ENCODE measurements around the gene ARCN1.

DNA sequence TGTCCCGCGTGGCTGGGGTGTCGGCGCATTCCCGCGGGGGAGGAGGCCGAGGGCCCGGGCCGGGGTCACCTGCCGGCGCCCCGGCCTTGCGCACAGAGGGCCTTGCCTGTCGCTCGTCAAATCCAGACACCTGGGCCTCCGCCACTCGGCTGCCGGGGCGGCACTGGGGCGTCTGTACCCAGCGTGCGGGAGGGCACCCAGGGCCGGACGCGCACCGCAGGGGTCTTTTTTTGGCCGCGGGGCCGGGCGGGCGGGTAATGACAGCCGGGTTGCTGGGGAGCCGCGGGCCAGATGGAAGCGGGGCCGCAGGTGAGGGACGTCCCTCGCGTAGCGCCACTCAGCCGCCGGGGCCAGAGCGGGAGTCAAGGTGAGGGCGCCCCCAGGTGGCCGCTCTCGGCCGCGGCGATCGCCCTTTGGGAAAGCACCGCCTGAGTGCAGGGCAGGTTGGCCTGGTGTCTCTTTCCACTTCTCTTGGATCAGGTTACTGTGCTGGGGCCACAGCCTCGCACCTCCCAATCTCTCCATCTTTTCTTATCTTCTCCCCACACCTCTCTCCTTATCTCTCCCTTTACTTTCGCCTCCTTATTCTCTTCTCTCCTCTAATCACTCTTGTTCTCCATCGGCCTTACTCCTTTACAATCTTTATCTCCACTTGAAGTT is 38.7 kb downstream of the ARCN1 start:
- TF ChIP-seq POLR2AphosphoS5 (IDR thresholded peaks at IDR 0.05; ENCODE audit: insufficient read depth, low read depth, low read length) (peak; percentile 54), POLR2A (IDR thresholded peaks at IDR 0.05; ENCODE audit: low read depth, low read length) (no peak)

All from endothelial cell of umbilical vein (primary cell).